CD4-positive, alpha-beta T cell treated with Interleukin-1 beta for 1 hour (primary cell): Measurements from ENCODE around the gene ELAPOR2.
A peak's percentile ranks its signal among the peaks of the same experiment; 100 is the strongest.
"Not testable (repeated sequence)": the region's sequence is repeated elsewhere in the genome, so short reads cannot be mapped to it uniquely, and the experiment has no call there.

ENCODE experiments used
- DNase-seq, 2 donors: peaks; one replicate each; pipeline ENCODE4 v3.0.0-alpha.2; 2020 to 2022

ELAPOR2 gene

GRCh38 chr7:87059525-87060287 is at the start of gene ELAPOR2:
Gene ELAPOR2 (minus strand): TSS chr7:87059654. CDS start chr7:87059513, 141 bp downstream.
- peak; percentile 82 to 85 for DNase-seq

GRCh38 chr7:87107949-87108776 is 48.7 kb upstream of the ELAPOR2 start:
- no peak for DNase-seq

- DNase-seq, result no peak
Measured at GRCh38 chr7:87106974-87107612, 47.6 kb upstream of the ELAPOR2 start.

- no peak for DNase-seq
Measured at GRCh38 chr7:87105401-87105800, 45.9 kb upstream of the ELAPOR2 start.

- DNase-seq, result no peak
Measured at GRCh38 chr7:87100326-87100725, 40.9 kb upstream of the ELAPOR2 start.

GRCh38 chr7:87097375-87097774 is 37.9 kb upstream of the ELAPOR2 start:
- not testable (repeated sequence) for DNase-seq

GRCh38 chr7:87094322-87094721 is 34.9 kb upstream of the ELAPOR2 start:
- DNase-seq, result no peak

- no peak for DNase-seq
Measured at GRCh38 chr7:87092568-87093091, 33.2 kb upstream of the ELAPOR2 start.

- no peak for DNase-seq
Measured at GRCh38 chr7:87091487-87092066, 32.1 kb upstream of the ELAPOR2 start.

- DNase-seq, result no peak
Measured at GRCh38 chr7:87083865-87084519, 24.5 kb upstream of the ELAPOR2 start.

- DNase-seq, result no peak
Measured at GRCh38 chr7:87082675-87083074, 23.2 kb upstream of the ELAPOR2 start.

GRCh38 chr7:87075671-87076404 is 16.4 kb upstream of the ELAPOR2 start:
- no peak for DNase-seq

- no peak for DNase-seq
Measured at GRCh38 chr7:87067788-87068187, 8.3 kb upstream of the ELAPOR2 start.

GRCh38 chr7:87060288-87060537 is 759 bp upstream of the ELAPOR2 start:
- DNase-seq, result no peak

- DNase-seq, result peak; percentile 9 to 19
Measured at GRCh38 chr7:87058744-87059524, 520 bp downstream of the ELAPOR2 start.

GRCh38 chr7:87057210-87057609 is 2.2 kb downstream of the ELAPOR2 start:
- DNase-seq, result no peak

- no peak for DNase-seq
Measured at GRCh38 chr7:87056346-87056745, 3.1 kb downstream of the ELAPOR2 start.

- no peak for DNase-seq
Measured at GRCh38 chr7:87048839-87049238, 10.6 kb downstream of the ELAPOR2 start.

GRCh38 chr7:87046456-87046855 is 13.0 kb downstream of the ELAPOR2 start:
- DNase-seq, result no peak

GRCh38 chr7:87044713-87045112 is 14.7 kb downstream of the ELAPOR2 start:
- DNase-seq, result not testable (repeated sequence)

GRCh38 chr7:87041586-87041985 is 17.9 kb downstream of the ELAPOR2 start:
- DNase-seq, result not testable (repeated sequence)
